H9 (cell line): ENCODE results near the gene COTL1. TPM values are rescaled to one million over a fixed set of nuclear protein-coding genes. Genes with fewer than 3 reads are reported as not detected.

Source experiments
- DNase-seq: peaks from one replicate; pipeline ENCODE4 v3.0.0-alpha.2; 2017
- H2AFZ ChIP-seq: one replicate; pipeline ENCODE4 v1.6.1; 2013; ENCODE audit warnings: mild to moderate bottlenecking, low read length, control low read depth, moderate library complexity
- H2AK5ac ChIP-seq: 2 replicates; pipeline ENCODE4 v1.6.1; 2013; ENCODE audit warnings: low read length, control low read depth, mixed read lengths; ENCODE audit not compliant: insufficient read length
- H2BK120ac ChIP-seq: one replicate; pipeline ENCODE4 v1.6.1; 2013; ENCODE audit warnings: low read depth, mild to moderate bottlenecking, low read length, control low read depth, inconsistent platforms; ENCODE audit not compliant: poor library complexity, severe bottlenecking
- H2BK12ac ChIP-seq: 2 replicates; pipeline ENCODE4 v1.6.1; 2013; ENCODE audit warnings: low read length, control low read depth, mixed read lengths, low read depth; ENCODE audit not compliant: insufficient read length
- H2BK15ac ChIP-seq: 2 replicates; pipeline ENCODE4 v1.6.1; 2013; ENCODE audit warnings: low read depth, low read length, control low read depth
- H2BK20ac ChIP-seq: one replicate; pipeline ENCODE4 v1.6.1; 2013; ENCODE audit warnings: low read depth, mild to moderate bottlenecking, low read length, control low read depth, inconsistent platforms; ENCODE audit not compliant: poor library complexity, severe bottlenecking
- H2BK5ac ChIP-seq: 2 replicates; pipeline ENCODE4 v1.6.1; 2013; ENCODE audit warnings: low read length, control low read depth, mixed read lengths; ENCODE audit not compliant: insufficient read length
- H3K14ac ChIP-seq: 2 replicates; pipeline ENCODE4 v1.6.1; 2013; ENCODE audit warnings: low read length, control low read depth; ENCODE audit not compliant: insufficient read depth
- H3K18ac ChIP-seq: 2 replicates; pipeline ENCODE4 v1.6.1; 2013; ENCODE audit warnings: low read depth, mild to moderate bottlenecking, mixed read lengths, low read length, control low read depth; ENCODE audit not compliant: insufficient read length
- H3K23ac ChIP-seq: 2 replicates; pipeline ENCODE4 v1.6.1; 2013; ENCODE audit warnings: low read length, control low read depth, mixed read lengths, low read depth; ENCODE audit not compliant: insufficient read length
- H3K23me2 ChIP-seq: 2 replicates; pipeline ENCODE4 v1.6.1; 2013; ENCODE audit warnings: low read depth, mild to moderate bottlenecking, mixed read lengths, low read length, control low read depth; ENCODE audit not compliant: insufficient read length, poor library complexity, severe bottlenecking
- H3K27ac ChIP-seq: 2 replicates; pipeline ENCODE4 v1.5.1; 2013; ENCODE audit warnings: low read length, control low read depth, mixed read lengths, low read depth; ENCODE audit not compliant: insufficient read length
- H3K27me3 ChIP-seq: 2 replicates; pipeline ENCODE4 v1.6.1; 2013; ENCODE audit warnings: low read length, control low read depth, inconsistent platforms; ENCODE audit not compliant: insufficient read depth
- H3K4ac ChIP-seq: 2 replicates; pipeline ENCODE4 v1.6.1; 2013; ENCODE audit warnings: low read depth, mild to moderate bottlenecking, control low read depth, inconsistent platforms, low read length, moderate library complexity
- H3K4me1 ChIP-seq: 2 replicates; pipeline ENCODE4 v1.6.1; 2013; ENCODE audit warnings: low read length, control low read depth, inconsistent platforms; ENCODE audit not compliant: insufficient read depth
- H3K4me2 ChIP-seq: 2 replicates; pipeline ENCODE4 v1.6.1; 2013; ENCODE audit warnings: low read length, control low read depth, mixed read lengths; ENCODE audit not compliant: insufficient read length, insufficient read depth
- H3K56ac ChIP-seq: 2 replicates; pipeline ENCODE4 v1.6.1; 2013; ENCODE audit warnings: low read depth, mild to moderate bottlenecking, mixed read lengths, low read length, control low read depth; ENCODE audit not compliant: insufficient read length
- H3K79me1 ChIP-seq: 2 replicates; pipeline ENCODE4 v1.6.1; 2013; ENCODE audit warnings: low read depth, mild to moderate bottlenecking, moderate library complexity, low read length, control low read depth, inconsistent platforms; ENCODE audit not compliant: insufficient read depth, poor library complexity, severe bottlenecking
- H3K79me2 ChIP-seq: 2 replicates; pipeline ENCODE4 v1.6.1; 2013; ENCODE audit warnings: low read length, control low read depth, inconsistent platforms; ENCODE audit not compliant: insufficient read depth
- H3K9ac ChIP-seq: 2 replicates; pipeline ENCODE4 v1.6.1; 2013; ENCODE audit warnings: low read length, control low read depth, mixed read lengths; ENCODE audit not compliant: insufficient read length; ENCODE audit errors: extremely low read depth
- H3K9me3 ChIP-seq: one replicate; pipeline ENCODE4 v1.6.1; 2013; ENCODE audit warnings: low read depth, low read length, inconsistent platforms; ENCODE audit not compliant: control insufficient read depth
- H3T11ph ChIP-seq: one replicate; pipeline ENCODE4 v1.6.1; 2013; ENCODE audit warnings: mild to moderate bottlenecking, low read length, control low read depth, inconsistent platforms
- H4K20me1 ChIP-seq: one replicate; pipeline ENCODE4 v1.6.1; 2013; ENCODE audit not compliant: control insufficient read depth, insufficient read length, insufficient read depth
- H4K5ac ChIP-seq: 2 replicates; pipeline ENCODE4 v1.6.1; 2013; ENCODE audit warnings: low read depth, mild to moderate bottlenecking, mixed read lengths, low read length, control low read depth; ENCODE audit not compliant: insufficient read length
- H4K8ac ChIP-seq: replicated peaks from 2 replicates; pipeline ENCODE4 v1.6.1; 2013; ENCODE audit warnings: low read length, control low read depth, mixed read lengths, low read depth; ENCODE audit not compliant: insufficient read length
- H4K91ac ChIP-seq: 2 replicates; pipeline ENCODE4 v1.6.1; 2013; ENCODE audit warnings: low read depth, mild to moderate bottlenecking, moderate library complexity, mixed read lengths, low read length, control low read depth; ENCODE audit not compliant: insufficient read length
- H3K27ac Mint-ChIP-seq, 3 experiments: 2 replicates in 2 of 3; 3 replicates in 1 of 3; pipeline ENCODE4 v1.8.0; 2020 to 2021; ENCODE audit warnings: mixed read lengths in 3 of 3, mild to moderate bottlenecking in 1 of 3, moderate library complexity in 1 of 3
- H3K27me3 Mint-ChIP-seq: 2 replicates; pipeline ENCODE4 v1.8.0; 2021; ENCODE audit warnings: low read depth, mild to moderate bottlenecking, moderate library complexity, mixed read lengths
- H3K36me3 Mint-ChIP-seq, 3 experiments: 2 replicates in 2 of 3; 3 replicates in 1 of 3; pipeline ENCODE4 v1.8.0; 2020 to 2021; ENCODE audit warnings: low read depth in 3 of 3, mixed read lengths in 3 of 3; ENCODE audit not compliant: insufficient read depth in 1 of 3
- H3K4me1 Mint-ChIP-seq, 2 experiments: 2 replicates each; pipeline ENCODE4 v1.8.0; 2020; ENCODE audit warnings: mixed read lengths in 2 of 2
- H3K4me3 Mint-ChIP-seq, 2 experiments: 2 replicates in 1 of 2; 3 replicates in 1 of 2; pipeline ENCODE4 v1.8.0; 2020 to 2021; ENCODE audit warnings: mild to moderate bottlenecking in 2 of 2, mixed read lengths in 2 of 2, moderate library complexity in 1 of 2
- H3K9me3 Mint-ChIP-seq, 2 experiments: 2 replicates in 1 of 2; 3 replicates in 1 of 2; pipeline ENCODE4 v1.8.0; 2020; ENCODE audit warnings: mild to moderate bottlenecking in 2 of 2, mixed read lengths in 2 of 2, moderate library complexity in 1 of 2
- WGBS: extraction: QIAGEN DNeasy Blood & Tissue Kit; methylation state at CpG from one replicate; pipeline ENCODE4 v1.1.7; 2013; ENCODE audit warnings: missing lambda C conversion rate, low lambda C conversion rate, mixed read lengths; ENCODE audit not compliant: insufficient read length; ENCODE audit errors: extremely low coverage; 5-methylcytosine and 5-hydroxymethylcytosine counted together
- total RNA-seq: library from RNA; stranded (reverse); gene quantifications from 2 replicates; pipeline ENCODE4 v1.2.1, GENCODE V29; 2021
- TF ChIP-seq, protein P1 (sequence below): fragments of 200-600 bp; sonication (generic); conservative IDR thresholded peaks from 3 replicates; pipeline ENCODE4 v1.8.0; 2021; ENCODE audit warnings: antibody characterized with exemption, mild to moderate bottlenecking

The COTL1 gene
- total RNA-seq, 1 experiment from 2014 or later = 81.4 TPM

DNA sequence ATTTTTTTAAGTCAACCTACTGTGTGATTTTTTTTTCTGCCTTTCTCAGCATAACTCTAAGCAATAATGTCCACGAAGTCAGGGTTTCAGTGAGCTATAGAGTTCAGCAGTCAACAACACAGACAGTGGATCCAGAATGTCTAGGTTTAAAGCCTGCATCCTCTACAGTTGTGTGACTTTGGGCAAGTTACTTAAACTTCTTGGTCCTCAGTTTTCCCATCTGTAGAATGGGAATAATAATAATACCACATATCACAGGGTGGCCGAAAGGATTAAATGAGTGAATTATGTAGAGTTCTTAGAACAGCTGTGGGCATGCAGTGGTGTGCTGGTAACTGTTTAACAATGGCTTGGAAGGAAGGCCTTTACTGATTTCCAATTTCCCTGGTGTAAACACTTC, 74.6 kb downstream of the COTL1 start:
- no peak overlapping the region for H2BK5ac ChIP-seq
- H2BK120ac ChIP-seq = no peak overlapping the region
- H3K4ac ChIP-seq = no peak overlapping the region
- no peak overlapping the region for H3K27ac Mint-ChIP-seq
- no peaks in the 10 kb centered on the region for H3K9me3 ChIP-seq
- no peak overlapping the region for H3K9ac ChIP-seq
- H3K27ac ChIP-seq = no peak overlapping the region
- no peak overlapping the region for H4K91ac ChIP-seq
- WGBS = no CpG with 5 or more reads among the region's 2 CpGs
- no peak overlapping the region for H3T11ph ChIP-seq
- no peaks in the 10 kb centered on the region for H4K20me1 ChIP-seq
- no peak for DNase-seq
- H2AK5ac ChIP-seq = no peak overlapping the region
- no peak overlapping the region for H3K56ac ChIP-seq
- H3K79me2 ChIP-seq = no peaks in the 10 kb centered on the region
- no peak overlapping the region for H3K23ac ChIP-seq
- TF ChIP-seq, protein P1, sequence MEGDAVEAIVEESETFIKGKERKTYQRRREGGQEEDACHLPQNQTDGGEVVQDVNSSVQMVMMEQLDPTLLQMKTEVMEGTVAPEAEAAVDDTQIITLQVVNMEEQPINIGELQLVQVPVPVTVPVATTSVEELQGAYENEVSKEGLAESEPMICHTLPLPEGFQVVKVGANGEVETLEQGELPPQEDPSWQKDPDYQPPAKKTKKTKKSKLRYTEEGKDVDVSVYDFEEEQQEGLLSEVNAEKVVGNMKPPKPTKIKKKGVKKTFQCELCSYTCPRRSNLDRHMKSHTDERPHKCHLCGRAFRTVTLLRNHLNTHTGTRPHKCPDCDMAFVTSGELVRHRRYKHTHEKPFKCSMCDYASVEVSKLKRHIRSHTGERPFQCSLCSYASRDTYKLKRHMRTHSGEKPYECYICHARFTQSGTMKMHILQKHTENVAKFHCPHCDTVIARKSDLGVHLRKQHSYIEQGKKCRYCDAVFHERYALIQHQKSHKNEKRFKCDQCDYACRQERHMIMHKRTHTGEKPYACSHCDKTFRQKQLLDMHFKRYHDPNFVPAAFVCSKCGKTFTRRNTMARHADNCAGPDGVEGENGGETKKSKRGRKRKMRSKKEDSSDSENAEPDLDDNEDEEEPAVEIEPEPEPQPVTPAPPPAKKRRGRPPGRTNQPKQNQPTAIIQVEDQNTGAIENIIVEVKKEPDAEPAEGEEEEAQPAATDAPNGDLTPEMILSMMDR = no peak
- no peak overlapping the region for H4K8ac ChIP-seq
- H3K79me1 ChIP-seq = no peaks in the 10 kb centered on the region
- H2BK15ac ChIP-seq = no peak overlapping the region
- no peaks in the 10 kb centered on the region for H3K36me3 Mint-ChIP-seq
- no peaks in the 10 kb centered on the region for H3K9me3 Mint-ChIP-seq
- H3K27me3 ChIP-seq = no peaks in the 10 kb centered on the region
- H3K4me1 ChIP-seq = no peaks in the 10 kb centered on the region; the same call in 1 of the 2 replicates
- H3K4me2 ChIP-seq = no peak overlapping the region
- peaks cover 10 to 22% of the 10 kb centered on the region in 2 experiments for H3K4me1 Mint-ChIP-seq
- H3K14ac ChIP-seq = no peak overlapping the region
- H2BK12ac ChIP-seq = no peak overlapping the region
- H3K27me3 Mint-ChIP-seq = no peaks in the 10 kb centered on the region; the same call in 1 of the 2 replicates
- H2AFZ ChIP-seq = no peak overlapping the region
- no peak overlapping the region; a peak in 1 of 5 replicates for H3K4me3 Mint-ChIP-seq
- no peak overlapping the region for H2BK20ac ChIP-seq
- H3K18ac ChIP-seq = no peak overlapping the region
- no peaks in the 10 kb centered on the region for H3K23me2 ChIP-seq
- no peak overlapping the region for H4K5ac ChIP-seq
